Prostate gland (tissue), 2 donors: Measurements from ENCODE around the gene SBNO1.

Source experiments
- CTCF ChIP-seq, 4 experiments: fragments of 200-600 bp in 2 of 4; fragments of 450-650 bp in 2 of 4; sonication (generic) in 2 of 4; IDR thresholded peaks; 1 replicate in 3 of 4; 2 replicates in 1 of 4; pipeline ENCODE4 v1.5.1; 2016 to 2019; ENCODE audit warnings: antibody characterized with exemption in 4 of 4, mild to moderate bottlenecking in 2 of 4, moderate library complexity in 2 of 4
- POLR2A ChIP-seq: fragments of 450-650 bp; IDR thresholded peaks from one replicate; pipeline ENCODE4 v1.6.1; 2016; ENCODE audit warnings: antibody characterized with exemption, mild to moderate bottlenecking
- POLR2AphosphoS5 ChIP-seq: sonication (generic); formaldehyde crosslinking; IDR thresholded peaks from one replicate; pipeline ENCODE4 v1.6.1; 2017; ENCODE audit warnings: antibody characterized with exemption

GRCh38 chr12:123284669-123285068 lies 80.0 kb downstream of the SBNO1 start:
- TF ChIP-seq CTCF (IDR thresholded peaks at IDR 0.05) (no peak), POLR2A (no peak), POLR2AphosphoS5 (no peak)
